HCT116 (cell line): ENCODE results near the gene TNNT2. TPM values are rescaled to one million over a fixed set of nuclear protein-coding genes. Genes with fewer than 3 reads are reported as not detected.

Source experiments
- ATAC-seq: fragments of 200-7000 bp; cut with Tn5 transposase; 2 replicates; pipeline ENCODE4 v1.9.1; 2020; ENCODE audit warnings: mild to moderate bottlenecking, moderate library complexity
- BruUV-seq: library from RNA; stranded (reverse); fragments of 400-500 nt; replicated peaks from 2 replicates; lab custom pipeline; 2021; lab: Mats Ljungman, UMichigan
- CTCF ChIA-PET: fragments of 300-600 bp; sonication (Branson Sonifier 250); formaldehyde crosslinking; loops from one replicate; lab custom pipeline; 2021; ENCODE audit warnings: antibody characterized with exemption; lab: Charles Lee
- POLR2A ChIA-PET: fragments of 300-600, 350-600 bp; sonication (Branson Sonifier 250); formaldehyde crosslinking; loops from one replicate; lab custom pipeline; 2021; ENCODE audit warnings: antibody characterized with exemption; lab: Charles Lee
- RAD21 ChIA-PET, 2 experiments: fragments of 300-600 bp; sonication (Branson Sonifier 250); formaldehyde crosslinking; loops; one replicate each; lab custom pipeline; 2023; ENCODE audit warnings: low total read pairs in 2 of 2; ENCODE audit not compliant: uncharacterized antibody in 2 of 2, unreplicated experiment in 2 of 2, low non-redundant PET in 1 of 2; lab: Charles Lee
- DNase-seq: peaks from one replicate; pipeline ENCODE4 v3.0.0-alpha.2; 2010; ENCODE audit warnings: low read depth, low spot score
- H2AFZ ChIP-seq: fragments of 200-600 bp; shearing (Covaris generic), sonication (generic); 2 replicates; pipeline ENCODE4 v1.6.1; 2017; ENCODE audit warnings: low read depth, mixed run types, mixed read lengths, antibody characterized with exemption, low read length; ENCODE audit not compliant: poor library complexity, severe bottlenecking
- H3K27ac ChIP-seq: 2 replicates; pipeline ENCODE4 v1.5.1; 2012; ENCODE audit warnings: low read depth, low read length
- H3K27me3 ChIP-seq: fragments of 200-600 bp; sonication (generic); 2 replicates; pipeline ENCODE4 v1.6.1; 2016; ENCODE audit warnings: mixed run types, low read length, mixed read lengths; ENCODE audit not compliant: insufficient read depth
- H3K36me3 ChIP-seq, 2 experiments: fragments of 200-500 bp in 1 of 2; fragments of 200-600 bp in 1 of 2; sonication (Bioruptor generic) in 1 of 2; sonication (generic) in 1 of 2; 2 replicates each; pipeline versions ENCODE4 v1.5.1 to v1.6.1; 2014 to 2016; ENCODE audit warnings: low read length in 2 of 2, inconsistent platforms in 1 of 2, mixed read lengths in 1 of 2, mixed run types in 1 of 2; ENCODE audit not compliant: insufficient read depth in 2 of 2, control insufficient read depth in 1 of 2
- H3K4me1 ChIP-seq, 2 experiments: fragments of 200-600 bp in 1 of 2; sonication (generic) in 1 of 2; 2 replicates each; pipeline versions ENCODE4 v1.5.1 to v1.6.1; 2012 to 2017; ENCODE audit warnings: low read length in 2 of 2, inconsistent platforms in 1 of 2, mild to moderate bottlenecking in 1 of 2, mixed read lengths in 1 of 2, mixed run types in 1 of 2, moderate library complexity in 1 of 2; ENCODE audit not compliant: insufficient read depth in 2 of 2, control insufficient read depth in 1 of 2
- H3K4me2 ChIP-seq: fragments of 200-600 bp; sonication (generic); 2 replicates; pipeline ENCODE4 v1.6.1; 2017; ENCODE audit warnings: mixed run types, low read length, mixed read lengths
- H3K4me3 ChIP-seq, 2 experiments: fragments of 200-600 bp in 1 of 2; sonication (generic) in 1 of 2; replicated peaks in 1 of 2; 2 replicates each; pipeline ENCODE4 v1.5.1; 2011 to 2016; ENCODE audit warnings: low read length in 2 of 2, control low read depth in 1 of 2, low read depth in 1 of 2, mild to moderate bottlenecking in 1 of 2, mixed read lengths in 1 of 2, mixed run types in 1 of 2
- H3K79me2 ChIP-seq: fragments of 200-600 bp; sonication (generic); 2 replicates; pipeline ENCODE4 v1.6.1; 2017; ENCODE audit warnings: mild to moderate bottlenecking, mixed run types, low read length, moderate library complexity, mixed read lengths; ENCODE audit not compliant: insufficient read depth
- H3K9ac ChIP-seq: fragments of 200-600 bp; sonication (generic); 2 replicates; pipeline ENCODE4 v1.6.1; 2016; ENCODE audit warnings: low read length, mixed read lengths
- H3K9me2 ChIP-seq: fragments of 200-600 bp; sonication (generic), shearing (Covaris generic); 2 replicates; pipeline ENCODE4 v1.6.1; 2017; ENCODE audit warnings: mixed run types, mild to moderate bottlenecking, moderate library complexity; ENCODE audit not compliant: insufficient read depth
- H3K9me3 ChIP-seq, 2 experiments: fragments of 200-500 bp in 1 of 2; fragments of 200-600 bp in 1 of 2; sonication (Bioruptor generic) in 1 of 2; sonication (generic) in 1 of 2; 2 replicates each; pipeline ENCODE4 v1.6.1; 2014 to 2017; ENCODE audit warnings: low read length in 2 of 2, mixed read lengths in 2 of 2, inconsistent platforms in 1 of 2, low read depth in 1 of 2, mild to moderate bottlenecking in 1 of 2, mixed run types in 1 of 2, moderate library complexity in 1 of 2; ENCODE audit not compliant: control insufficient read depth in 1 of 2, insufficient read depth in 1 of 2
- H4K20me1 ChIP-seq: fragments of 200-600 bp; sonication (generic), shearing (Covaris generic); 2 replicates; pipeline ENCODE4 v1.6.1; 2017; ENCODE audit warnings: mixed run types, mild to moderate bottlenecking, moderate library complexity; ENCODE audit not compliant: insufficient read depth
- ATF3 ChIP-seq: IDR thresholded peaks from 2 replicates; pipeline ENCODE4 v1.6.1; 2012
- CBX3 ChIP-seq: IDR thresholded peaks from 2 replicates; pipeline ENCODE4 v1.6.1; 2012; ENCODE audit warnings: low read depth
- ELF1 ChIP-seq: IDR thresholded peaks from 2 replicates; pipeline ENCODE4 v1.6.1; 2012; ENCODE audit warnings: low read depth, borderline replicate concordance
- EZH2 ChIP-seq: fragments of 200-600 bp; sonication (generic); IDR thresholded peaks from 2 replicates; pipeline ENCODE4 v1.6.1; 2017; ENCODE audit warnings: antibody characterized with exemption, mixed run types
- EZH2phosphoT487 ChIP-seq: fragments of 200-600 bp; IDR thresholded peaks from 2 replicates; pipeline ENCODE4 v1.6.1; 2018; ENCODE audit warnings: antibody characterized with exemption, borderline replicate concordance
- FOSL1 ChIP-seq: IDR thresholded peaks from 2 replicates; pipeline ENCODE4 v1.6.1; 2012; ENCODE audit warnings: low read depth
- JUND ChIP-seq: IDR thresholded peaks from 2 replicates; pipeline ENCODE4 v1.6.1; 2012
- POLR2A ChIP-seq: IDR thresholded peaks from 2 replicates; pipeline ENCODE4 v1.7.0; 2011; ENCODE audit warnings: borderline replicate concordance; ENCODE audit not compliant: insufficient read depth, insufficient read length; ENCODE audit errors: extremely low read depth
- RAD21 ChIP-seq: IDR thresholded peaks from 2 replicates; pipeline ENCODE4 v1.6.1; 2012; ENCODE audit warnings: low read depth, mild to moderate bottlenecking
- SIN3A ChIP-seq: IDR thresholded peaks from 2 replicates; pipeline ENCODE4 v1.6.1; 2012; ENCODE audit warnings: low read depth
- SP1 ChIP-seq: IDR thresholded peaks from 2 replicates; pipeline ENCODE4 v1.6.1; 2012; ENCODE audit warnings: low read depth
- SRF ChIP-seq: IDR thresholded peaks from 2 replicates; pipeline ENCODE4 v1.6.1; 2012; ENCODE audit warnings: low read depth
- TCF7L2 ChIP-seq: IDR thresholded peaks from 2 replicates; pipeline ENCODE4 v1.7.0; 2011; ENCODE audit warnings: borderline replicate concordance, inconsistent platforms; ENCODE audit not compliant: insufficient read depth, insufficient read length; ENCODE audit errors: extremely low read depth
- ZBTB33 ChIP-seq: IDR thresholded peaks from 2 replicates; pipeline ENCODE4 v1.6.1; 2011; ENCODE audit warnings: mild to moderate bottlenecking, low read length, moderate library complexity; ENCODE audit not compliant: insufficient replicate concordance; ENCODE audit errors: extremely low read depth
- ZFX ChIP-seq: fragments of 450-650 bp; IDR thresholded peaks from 2 replicates; pipeline ENCODE4 v1.6.1; 2017
- ZNF274 ChIP-seq: fragments of 200-500 bp; sonication (Bioruptor generic); IDR thresholded peaks from 2 replicates; pipeline ENCODE4 v1.6.1; 2014; ENCODE audit warnings: mild to moderate bottlenecking, low read depth, low read length, inconsistent platforms
- intact Hi-C: fragments of 100-400 bp; cut with micrococcal nuclease; formaldehyde crosslinking; loops from 2 replicates; pipeline ENCODE4 v1.10.0; 2022
- total RNA-seq: library from RNA; stranded (reverse); gene quantifications from one replicate; pipeline ENCODE4 v1.2.1, GENCODE V29; 2021; ENCODE audit not compliant: unreplicated experiment
- TF ChIP-seq, protein P1 (sequence below), 3 experiments: fragments of 200-600 bp in 1 of 3; sonication (generic) in 1 of 3; IDR thresholded peaks in 2 of 3; conservative IDR thresholded peaks in 1 of 3; 2 replicates each; pipeline ENCODE4 v1.5.1; 2012 to 2017; ENCODE audit warnings: low read depth in 2 of 3, low read length in 2 of 3, antibody characterized with exemption in 1 of 3, borderline replicate concordance in 1 of 3, control low read depth in 1 of 3, mild to moderate bottlenecking in 1 of 3, mixed read lengths in 1 of 3, mixed run types in 1 of 3, moderate library complexity in 1 of 3; ENCODE audit not compliant: insufficient read depth in 1 of 3
- TF ChIP-seq, protein P2 (sequence below): IDR thresholded peaks from 2 replicates; pipeline ENCODE4 v1.6.1; 2012

TNNT2 gene
- total RNA-seq, 1 experiment from 2014 or later: 2.0 TPM

DNA sequence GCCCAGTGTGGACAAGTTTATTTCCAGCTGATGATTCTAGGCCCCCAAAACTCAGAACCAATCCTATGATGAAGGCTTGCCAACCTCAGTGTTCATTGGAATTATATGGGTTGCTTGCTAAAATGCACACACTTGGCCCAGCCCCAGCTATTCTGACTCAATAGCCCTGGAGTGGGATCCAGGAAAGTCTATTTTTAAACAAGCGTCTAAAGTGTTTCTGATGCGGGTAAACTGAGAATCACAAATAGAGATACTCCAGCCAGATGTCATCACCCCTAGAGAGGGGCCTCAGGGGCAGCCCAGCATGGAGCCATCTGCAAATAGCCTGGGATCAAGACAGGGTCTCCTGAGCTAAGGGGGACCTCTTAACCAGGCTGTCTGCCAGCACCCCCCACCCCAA, 48.2 kb downstream of the TNNT2 start:
- BruUV-seq: no TSS peak
- intact Hi-C loops: no loop called here
- no peaks in the 10 kb centered on the region for H3K79me2 ChIP-seq
- ATAC-seq (no peak), DNase-seq (no peak)
- CTCF ChIA-PET: interaction anchor here (1.1 to 2.2 kb wide), 2 partner anchors 17 to 19 kb away, joined by 4 to 5 read pairs; no protein-coding TSS in a partner anchor
- no peaks in the 10 kb centered on the region for H3K9me2 ChIP-seq
- H2AFZ ChIP-seq: no peak overlapping the region
- no peaks in the 10 kb centered on the region for H3K4me1 ChIP-seq
- POLR2A ChIA-PET: no interaction called here
- TF ChIP-seq SP1 (no peak), FOSL1 (no peak), ELF1 (no peak), POLR2A (no peak), CBX3 (no peak), SIN3A (no peak), ZBTB33 (no peak), TCF7L2 (no peak), RAD21 (no peak), EZH2 (no peak), SRF (no peak), ZFX (no peak), ATF3 (no peak), ZNF274 (no peak), JUND (no peak), EZH2phosphoT487 (no peak)
- TF ChIP-seq, protein P1, sequence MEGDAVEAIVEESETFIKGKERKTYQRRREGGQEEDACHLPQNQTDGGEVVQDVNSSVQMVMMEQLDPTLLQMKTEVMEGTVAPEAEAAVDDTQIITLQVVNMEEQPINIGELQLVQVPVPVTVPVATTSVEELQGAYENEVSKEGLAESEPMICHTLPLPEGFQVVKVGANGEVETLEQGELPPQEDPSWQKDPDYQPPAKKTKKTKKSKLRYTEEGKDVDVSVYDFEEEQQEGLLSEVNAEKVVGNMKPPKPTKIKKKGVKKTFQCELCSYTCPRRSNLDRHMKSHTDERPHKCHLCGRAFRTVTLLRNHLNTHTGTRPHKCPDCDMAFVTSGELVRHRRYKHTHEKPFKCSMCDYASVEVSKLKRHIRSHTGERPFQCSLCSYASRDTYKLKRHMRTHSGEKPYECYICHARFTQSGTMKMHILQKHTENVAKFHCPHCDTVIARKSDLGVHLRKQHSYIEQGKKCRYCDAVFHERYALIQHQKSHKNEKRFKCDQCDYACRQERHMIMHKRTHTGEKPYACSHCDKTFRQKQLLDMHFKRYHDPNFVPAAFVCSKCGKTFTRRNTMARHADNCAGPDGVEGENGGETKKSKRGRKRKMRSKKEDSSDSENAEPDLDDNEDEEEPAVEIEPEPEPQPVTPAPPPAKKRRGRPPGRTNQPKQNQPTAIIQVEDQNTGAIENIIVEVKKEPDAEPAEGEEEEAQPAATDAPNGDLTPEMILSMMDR (IDR thresholded peaks at IDR 0.05 in 2 of 3, conservative IDR thresholded peaks at IDR 0.05 in 1 of 3; ENCODE audit: borderline replicate concordance in 1 of 3, insufficient read depth in 1 of 3, low read depth in 2 of 3, low read length in 2 of 3): no peak
- TF ChIP-seq, protein P2, sequence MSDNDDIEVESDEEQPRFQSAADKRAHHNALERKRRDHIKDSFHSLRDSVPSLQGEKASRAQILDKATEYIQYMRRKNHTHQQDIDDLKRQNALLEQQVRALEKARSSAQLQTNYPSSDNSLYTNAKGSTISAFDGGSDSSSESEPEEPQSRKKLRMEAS: no peak
- H3K9me3 ChIP-seq: no peaks in the 10 kb centered on the region
- no peaks in the 10 kb centered on the region for H3K36me3 ChIP-seq
- H3K9ac ChIP-seq: no peak overlapping the region
- RAD21 ChIA-PET: no interaction called here
- no peak overlapping the region for H3K4me3 ChIP-seq
- no peak overlapping the region for H3K27ac ChIP-seq
- H4K20me1 ChIP-seq: no peaks in the 10 kb centered on the region
- no peak overlapping the region for H3K4me2 ChIP-seq
- H3K27me3 ChIP-seq: no peaks in the 10 kb centered on the region
